Measurements from ENCODE around the gene BAIAP2. TPM values are rescaled to one million over a fixed set of nuclear protein-coding genes. Genes with fewer than 3 reads are reported as not detected.

BAIAP2 gene
- polyA plus RNA-seq, 5 donors = 32.0 to 57.6 (median 48.4) TPM

DNA sequence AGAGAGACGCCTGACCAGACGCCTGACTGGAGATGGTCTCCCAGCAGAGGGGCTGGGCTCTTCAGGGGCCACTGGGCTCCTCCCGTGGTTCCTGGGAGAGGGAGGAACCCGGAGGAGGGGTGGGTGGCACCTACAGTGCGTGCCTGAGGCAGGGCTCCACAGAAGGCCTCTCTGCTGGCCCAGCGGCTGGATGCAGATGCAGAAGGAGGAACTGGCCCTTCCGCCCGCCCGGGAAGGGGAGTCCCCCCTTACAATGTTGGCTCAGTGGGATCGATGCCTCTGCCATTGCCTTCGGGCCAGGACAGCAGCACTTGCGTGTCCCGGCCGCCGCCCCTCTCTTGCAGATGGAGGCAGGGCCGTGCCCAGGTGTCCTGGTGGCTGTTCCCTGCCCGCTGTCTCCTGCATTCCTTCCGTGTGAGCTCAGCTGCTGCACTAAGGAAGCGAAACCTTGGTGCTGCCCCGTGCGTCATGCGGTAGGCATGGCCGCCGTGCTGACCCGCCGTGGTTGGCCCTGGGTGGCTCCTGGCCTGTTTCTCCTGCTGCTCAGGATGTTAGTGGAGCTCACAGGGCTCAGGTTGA is 15.1 kb downstream of the BAIAP2 start:
- no peak for DNase-seq

DNA sequence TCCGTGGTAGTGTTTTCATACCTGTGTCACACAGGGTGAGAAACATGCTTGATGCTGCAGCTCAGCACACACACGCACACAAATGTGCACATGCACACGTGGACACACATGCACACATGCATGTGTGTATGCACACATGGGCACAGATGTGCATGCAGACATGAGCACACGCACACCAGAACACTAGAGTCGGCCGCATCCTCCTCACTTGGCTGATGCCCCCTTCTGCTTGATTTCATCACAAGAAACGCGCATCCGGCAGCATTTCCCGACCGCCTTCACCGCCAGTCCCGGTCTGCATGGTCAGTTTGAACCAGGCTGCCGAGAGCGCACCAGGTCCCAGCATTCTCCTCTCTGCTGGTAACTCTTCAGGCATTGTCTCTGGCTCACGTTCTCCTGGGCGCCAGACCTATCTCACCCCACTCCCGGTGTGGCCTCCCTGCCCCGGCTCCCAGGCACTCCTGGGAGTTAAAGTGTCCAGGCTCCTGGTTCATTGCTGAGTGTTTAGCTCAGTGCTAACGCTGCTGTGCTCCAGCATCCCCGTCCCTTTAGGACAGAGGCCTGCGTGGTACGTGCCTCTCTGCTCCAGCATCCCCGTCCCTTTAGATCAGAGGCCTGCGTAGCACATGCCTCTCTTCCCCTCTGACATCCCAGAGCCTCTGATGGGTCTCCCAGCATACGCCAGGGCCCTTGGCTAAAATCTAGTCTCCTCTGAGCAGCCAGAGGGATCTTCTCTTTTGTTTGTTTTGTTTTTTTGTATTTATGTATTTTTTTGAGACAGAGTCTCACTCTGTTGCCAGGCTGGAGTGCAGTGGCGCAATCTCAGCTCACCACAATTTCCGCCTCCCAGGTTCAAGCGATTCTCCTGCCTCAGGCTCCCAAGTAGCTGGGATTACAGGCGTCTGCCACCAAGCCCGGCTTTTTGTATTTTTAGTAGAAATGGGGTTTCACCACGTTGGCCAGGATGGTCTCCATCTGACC is 16.0 kb downstream of the BAIAP2 start:
- DNase-seq = no peak

DNA sequence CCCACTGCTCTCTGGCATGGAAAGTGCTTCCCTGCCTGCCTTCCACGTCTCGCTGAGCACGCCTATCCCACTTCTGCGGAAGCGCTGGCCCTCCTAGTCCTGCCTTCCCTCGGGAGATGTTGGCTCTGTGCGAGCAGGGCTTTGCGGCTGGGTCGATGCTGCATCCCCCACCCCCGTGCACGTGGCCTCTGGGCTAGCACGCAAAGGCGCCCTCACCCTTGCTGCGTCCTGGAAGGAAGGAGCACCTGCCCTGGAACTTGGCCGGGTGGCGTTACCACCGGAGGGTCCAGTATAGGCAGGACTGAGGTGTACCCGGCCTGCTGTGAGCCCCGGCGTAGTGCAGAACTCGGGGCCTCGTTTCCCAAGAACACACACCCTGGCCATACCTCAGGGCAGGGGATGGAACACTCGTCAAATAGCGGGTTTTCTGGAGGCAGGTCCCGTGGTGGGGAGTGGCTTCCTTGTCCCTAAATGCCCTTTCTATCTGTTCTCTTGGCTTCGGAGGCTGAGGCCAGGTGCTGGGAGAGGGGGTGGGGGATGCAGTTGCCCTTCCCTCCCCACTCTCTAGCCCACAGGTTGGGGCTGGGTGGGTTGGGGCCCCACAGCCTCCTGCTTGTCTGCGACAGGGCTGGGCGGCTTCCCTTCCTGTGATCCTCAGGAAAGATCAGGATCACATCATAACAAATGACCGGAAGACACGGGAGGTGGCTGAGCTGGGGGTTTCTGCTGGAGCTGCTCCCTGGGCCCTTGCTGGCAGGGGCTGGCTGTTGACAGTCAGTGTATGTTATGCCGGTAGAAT is 17.4 kb downstream of the BAIAP2 start:
- DNase-seq = no peak

DNA sequence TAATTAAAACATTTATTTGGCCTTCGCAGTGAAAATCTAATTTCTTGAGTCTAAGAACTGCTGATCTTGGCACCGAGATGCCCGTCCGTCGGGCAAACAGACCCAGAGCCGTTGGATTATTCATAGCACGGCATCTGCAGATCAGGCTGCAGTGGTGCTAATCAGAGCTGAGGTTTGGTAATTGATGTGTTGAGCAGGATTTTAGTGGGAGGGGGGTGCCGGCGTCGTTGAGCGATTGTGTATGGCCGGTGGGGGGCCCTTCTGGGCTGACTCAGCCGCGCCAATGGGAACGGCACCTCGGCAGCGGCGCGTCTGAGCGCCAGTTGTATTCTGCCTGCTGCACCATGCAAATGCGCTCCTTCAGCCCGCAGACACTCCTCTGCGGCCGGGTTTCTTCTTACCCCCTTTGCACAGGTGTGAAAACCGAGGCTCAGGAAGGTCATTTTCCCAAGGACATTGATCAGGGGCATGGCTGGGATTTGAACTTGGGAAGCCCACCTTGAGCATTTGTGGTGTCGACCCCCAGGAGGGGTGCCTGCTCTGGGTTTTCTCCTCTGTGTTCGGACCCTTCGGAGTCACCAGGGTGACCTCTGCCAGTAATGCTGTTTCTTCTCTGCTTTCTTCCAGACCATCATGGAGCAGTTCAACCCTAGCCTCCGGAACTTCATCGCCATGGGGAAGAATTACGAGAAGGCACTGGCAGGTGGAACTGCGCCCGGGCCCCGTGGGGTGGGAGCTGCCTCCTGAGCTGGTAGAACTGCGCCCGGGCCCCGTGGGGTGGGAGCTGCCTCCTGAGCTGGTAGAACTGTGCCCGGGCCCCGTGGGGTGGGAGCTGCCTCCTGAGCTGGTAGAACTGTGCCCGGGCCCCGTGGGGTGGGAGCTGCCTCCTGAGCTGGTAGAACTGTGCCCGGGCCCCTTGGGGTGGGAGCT is 18.4 kb downstream of the BAIAP2 start:
- no peak for DNase-seq

DNA sequence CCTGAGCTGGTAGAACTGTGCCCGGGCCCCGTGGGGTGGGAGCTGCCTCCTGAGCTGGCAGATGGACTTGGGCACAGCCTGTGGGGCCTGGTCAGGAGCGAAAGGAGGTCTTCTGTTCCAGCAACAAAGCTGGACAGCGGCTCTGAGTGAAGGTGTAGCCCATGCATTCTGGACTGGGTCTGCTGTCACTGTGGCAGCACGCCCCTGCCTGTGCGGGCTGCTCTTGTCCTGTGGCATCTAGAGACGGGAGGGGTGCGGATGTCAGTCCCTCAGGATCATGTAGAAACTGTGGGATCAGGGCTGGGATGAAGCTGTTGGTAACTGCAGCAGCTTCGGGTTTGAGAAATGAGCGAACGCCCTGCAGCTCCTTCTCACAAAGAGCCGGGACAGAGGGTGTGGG is 19.4 kb downstream of the BAIAP2 start:
- DNase-seq = no peak

DNA sequence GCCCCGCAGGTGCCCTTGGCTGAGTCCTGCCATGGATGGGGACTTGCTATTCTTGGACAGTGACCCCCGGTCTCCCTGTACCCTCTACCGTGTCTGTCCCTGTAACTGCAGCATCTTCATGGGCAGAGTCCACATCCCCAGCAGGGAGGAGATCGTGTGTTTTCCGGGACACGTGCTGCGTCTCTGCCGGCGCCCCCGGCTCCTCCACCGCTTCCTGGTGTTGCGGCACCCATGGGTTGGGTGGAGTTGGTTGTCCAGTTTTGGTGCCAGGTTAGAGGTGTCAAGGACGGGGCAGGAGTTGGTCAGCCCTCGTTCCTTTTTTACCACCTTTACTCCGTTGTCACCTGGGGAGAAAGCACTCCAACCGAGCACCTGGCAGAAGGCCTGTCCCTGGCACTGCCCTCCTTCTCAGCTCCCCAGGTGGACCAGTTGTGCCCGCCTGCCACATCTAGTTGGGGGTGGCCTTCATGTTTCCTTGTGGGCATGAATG is 20.0 kb downstream of the BAIAP2 start:
- DNase-seq = no peak

DNA sequence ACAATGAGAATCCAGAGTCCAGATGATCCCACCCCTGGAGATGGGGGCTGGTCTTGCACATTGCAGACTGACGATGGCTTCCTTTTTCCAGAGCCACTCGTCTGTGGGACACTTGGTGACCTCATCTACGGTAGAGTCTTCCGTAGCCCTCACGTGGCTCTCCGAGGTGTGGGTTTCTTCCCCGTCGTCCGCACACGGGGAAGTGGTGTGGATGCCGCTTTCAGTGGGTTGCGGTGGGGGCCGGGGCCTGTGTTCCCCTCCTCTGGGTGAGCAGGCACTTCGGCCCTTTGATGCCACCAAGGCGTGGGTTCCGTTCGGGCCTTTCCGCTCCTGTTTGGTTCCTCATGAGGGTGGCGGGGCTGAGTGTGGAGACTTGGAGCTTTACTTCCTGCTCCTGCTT is 21.4 kb downstream of the BAIAP2 start:
- DNase-seq = no peak

DNA sequence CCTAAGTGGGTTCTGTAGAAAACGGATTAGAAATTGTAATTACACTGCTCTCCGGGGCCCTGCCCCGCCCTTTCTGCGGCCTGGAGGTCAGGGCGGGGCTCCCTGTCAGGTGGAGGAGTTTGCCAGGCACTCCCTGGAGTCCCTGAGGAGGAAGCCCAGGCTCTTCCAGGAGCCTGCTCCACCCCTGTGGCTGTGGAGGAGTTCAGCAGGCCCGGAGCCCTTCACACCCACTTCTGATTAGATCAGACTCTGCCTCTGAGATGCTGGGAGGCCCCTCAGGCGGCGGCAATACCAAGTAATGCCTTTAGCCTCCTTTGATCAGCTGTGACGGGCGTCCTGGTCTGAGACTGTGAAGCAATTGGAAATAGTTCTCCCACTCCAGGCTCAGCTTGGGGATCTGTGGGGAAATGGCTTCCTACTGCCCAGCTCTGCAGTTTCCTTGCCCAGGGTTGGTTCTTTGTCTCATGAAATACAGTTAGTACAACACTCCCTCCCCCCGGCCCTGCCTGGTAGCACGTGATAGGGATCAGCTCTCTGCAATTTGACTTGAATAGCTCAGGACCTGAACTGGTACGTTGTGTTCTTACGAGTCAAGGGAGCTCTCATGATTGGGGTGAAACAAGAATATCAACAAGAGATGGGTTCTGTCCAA is 22.3 kb downstream of the BAIAP2 start:
- DNase-seq = peak in 1 of 2 donors; percentile 41

DNA sequence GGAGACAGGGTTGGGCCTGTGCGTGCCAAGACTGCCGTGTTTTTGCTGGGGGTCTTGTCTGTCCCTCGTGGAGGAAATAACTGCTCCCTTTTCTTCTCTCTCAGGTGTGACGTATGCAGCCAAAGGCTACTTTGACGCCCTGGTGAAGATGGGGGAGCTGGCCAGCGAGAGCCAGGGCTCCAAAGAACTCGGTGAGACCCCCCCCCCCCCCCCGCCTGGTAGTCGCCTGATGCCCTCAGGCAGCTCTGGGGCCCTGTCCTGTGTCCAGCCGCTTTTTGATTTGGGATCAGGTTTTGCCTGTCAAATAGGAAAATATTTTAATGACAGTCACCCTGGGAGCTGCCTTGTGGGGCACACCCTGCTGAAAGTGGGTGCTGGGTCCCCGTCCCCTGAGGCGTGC is 22.8 kb downstream of the BAIAP2 start:
- no peak for DNase-seq

DNA sequence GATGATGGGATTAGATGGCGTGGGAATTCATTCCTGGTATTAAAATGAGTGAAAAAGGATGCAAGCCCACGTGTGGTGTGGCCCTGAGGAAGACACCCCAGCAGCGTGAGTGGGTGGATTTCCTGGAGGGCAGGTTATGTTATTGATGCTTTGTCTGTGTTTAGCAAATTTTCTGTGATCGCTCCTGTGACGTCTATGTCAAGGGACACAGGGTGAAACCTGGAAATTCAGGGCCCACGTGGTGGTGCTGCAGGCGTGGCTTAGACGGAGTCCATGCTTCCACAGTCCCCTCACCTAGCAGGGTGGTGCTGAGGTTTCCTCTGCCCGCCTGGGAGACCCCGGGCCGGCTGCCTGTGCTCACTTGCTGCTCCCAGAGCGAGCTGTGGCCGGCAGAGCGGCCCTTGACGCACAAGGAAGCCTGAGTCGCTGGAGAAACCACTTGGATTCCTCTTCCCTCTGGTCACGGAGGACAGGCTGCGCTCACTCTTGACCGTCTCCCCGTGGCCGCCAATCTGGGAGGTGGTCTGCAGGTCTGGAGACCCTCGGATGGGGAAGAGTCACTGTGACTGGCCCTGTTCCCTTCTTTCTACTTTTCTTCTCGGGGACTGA is 23.4 kb downstream of the BAIAP2 start:
- DNase-seq = no peak

DNA sequence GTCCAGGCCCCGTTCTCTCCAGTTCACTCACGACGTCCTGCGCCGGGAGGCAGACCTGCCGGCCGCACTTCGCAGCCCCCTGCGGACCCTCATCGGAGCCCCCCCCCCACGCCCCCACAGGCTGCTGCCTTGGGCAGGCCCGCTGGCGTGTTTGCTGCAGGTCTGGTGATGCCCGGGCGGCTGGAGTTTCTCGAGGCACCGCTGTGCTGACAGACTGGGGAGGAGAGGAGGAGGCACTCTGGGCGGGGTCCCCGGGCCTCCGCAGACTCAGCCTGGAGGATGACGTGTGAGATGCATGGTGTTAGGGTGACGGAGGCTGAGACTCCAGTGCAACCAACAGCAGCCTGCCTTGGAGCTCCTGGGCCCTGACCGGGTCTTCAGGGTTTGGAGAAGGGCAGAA is 24.1 kb downstream of the BAIAP2 start:
- DNase-seq = no peak

DNA sequence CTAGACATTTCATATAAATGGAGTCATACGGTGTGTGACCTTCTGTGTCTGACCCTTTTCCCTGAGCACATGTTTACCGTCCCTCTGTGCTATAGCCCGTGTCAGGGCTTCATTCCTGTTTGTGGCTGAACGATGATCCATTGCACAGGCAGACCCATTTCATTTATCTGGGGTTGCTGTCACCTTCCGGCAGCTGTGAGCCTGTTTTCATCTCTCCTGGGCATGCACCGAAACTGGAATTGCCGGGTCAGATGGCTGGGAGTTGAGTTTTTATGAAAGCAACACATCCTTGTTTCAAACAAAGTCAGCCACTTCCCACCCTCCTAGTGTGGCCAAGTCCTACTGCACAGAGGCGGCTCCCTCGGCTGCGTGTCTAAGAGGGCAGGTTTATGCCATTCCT is 25.5 kb downstream of the BAIAP2 start:
- DNase-seq = no peak

DNA sequence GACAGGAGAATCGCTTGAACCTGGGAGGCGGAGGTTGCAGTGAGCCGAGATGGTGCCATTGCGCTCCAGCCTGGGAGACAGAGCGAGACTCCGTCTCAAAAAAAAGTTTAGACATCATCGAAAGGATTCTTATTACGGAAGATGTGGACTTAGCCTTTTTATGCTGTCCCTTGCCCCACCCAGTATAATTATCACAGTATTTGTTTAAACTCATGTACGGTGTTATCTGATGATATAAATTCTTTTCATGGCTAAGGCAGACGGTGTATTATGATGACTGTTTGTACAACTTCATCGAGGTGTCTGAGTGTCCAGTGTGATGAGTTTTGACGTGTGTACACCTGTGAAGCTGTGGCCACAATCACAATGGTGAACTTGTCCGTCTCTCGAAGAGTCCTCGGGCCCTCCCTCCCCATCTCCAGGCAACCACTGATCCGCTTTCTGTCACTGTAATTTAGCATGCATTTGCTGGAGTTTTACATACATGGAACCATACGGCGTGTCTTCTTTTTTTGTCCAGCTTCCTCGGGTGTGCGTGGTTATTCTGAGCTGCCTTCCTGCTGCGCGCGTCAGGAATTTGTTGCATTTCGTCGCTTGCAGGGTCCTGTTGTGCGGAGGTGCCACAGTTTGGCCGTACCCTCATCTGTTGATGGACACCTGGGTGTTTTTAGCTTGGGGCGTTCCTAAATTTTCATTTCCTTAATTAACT is 26.2 kb downstream of the BAIAP2 start:
- DNase-seq = no peak

DNA sequence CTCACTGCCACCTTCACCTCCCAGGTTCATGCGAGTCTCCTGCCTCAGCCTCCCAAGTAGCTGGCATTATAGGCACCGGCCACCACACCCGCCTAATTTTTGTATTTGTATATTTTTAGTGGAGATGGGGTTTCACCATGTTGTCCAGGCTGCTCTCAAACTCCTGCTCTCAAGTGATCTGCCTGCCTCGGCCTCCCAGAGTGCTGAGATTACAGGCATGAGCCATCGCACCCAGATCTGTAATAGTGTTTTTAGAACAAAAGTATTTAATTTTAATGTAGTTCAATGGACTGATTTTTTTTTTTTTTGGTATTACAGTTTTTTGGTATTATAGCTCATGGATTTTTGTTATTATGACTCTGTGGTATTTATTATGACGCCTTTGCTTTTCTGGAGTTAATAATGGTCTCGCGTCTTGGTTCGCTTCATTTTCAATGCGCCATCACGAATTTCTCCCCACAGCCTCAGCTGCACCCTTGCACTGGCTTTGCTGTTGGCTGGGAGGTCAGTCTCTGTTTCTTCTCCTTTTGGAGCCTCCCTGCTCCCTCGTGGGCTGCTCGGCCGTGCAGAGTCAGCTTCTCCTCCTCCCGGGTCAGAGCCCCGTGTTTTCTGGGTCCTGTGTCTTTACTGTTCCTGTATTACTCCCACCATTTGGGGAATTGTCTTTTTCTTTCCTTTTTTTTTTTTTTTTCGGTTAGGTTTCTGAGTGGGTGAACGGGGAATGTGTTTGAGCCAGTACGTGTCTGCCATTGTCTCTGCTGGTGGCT is 27.2 kb downstream of the BAIAP2 start:
- no peak for DNase-seq

DNA sequence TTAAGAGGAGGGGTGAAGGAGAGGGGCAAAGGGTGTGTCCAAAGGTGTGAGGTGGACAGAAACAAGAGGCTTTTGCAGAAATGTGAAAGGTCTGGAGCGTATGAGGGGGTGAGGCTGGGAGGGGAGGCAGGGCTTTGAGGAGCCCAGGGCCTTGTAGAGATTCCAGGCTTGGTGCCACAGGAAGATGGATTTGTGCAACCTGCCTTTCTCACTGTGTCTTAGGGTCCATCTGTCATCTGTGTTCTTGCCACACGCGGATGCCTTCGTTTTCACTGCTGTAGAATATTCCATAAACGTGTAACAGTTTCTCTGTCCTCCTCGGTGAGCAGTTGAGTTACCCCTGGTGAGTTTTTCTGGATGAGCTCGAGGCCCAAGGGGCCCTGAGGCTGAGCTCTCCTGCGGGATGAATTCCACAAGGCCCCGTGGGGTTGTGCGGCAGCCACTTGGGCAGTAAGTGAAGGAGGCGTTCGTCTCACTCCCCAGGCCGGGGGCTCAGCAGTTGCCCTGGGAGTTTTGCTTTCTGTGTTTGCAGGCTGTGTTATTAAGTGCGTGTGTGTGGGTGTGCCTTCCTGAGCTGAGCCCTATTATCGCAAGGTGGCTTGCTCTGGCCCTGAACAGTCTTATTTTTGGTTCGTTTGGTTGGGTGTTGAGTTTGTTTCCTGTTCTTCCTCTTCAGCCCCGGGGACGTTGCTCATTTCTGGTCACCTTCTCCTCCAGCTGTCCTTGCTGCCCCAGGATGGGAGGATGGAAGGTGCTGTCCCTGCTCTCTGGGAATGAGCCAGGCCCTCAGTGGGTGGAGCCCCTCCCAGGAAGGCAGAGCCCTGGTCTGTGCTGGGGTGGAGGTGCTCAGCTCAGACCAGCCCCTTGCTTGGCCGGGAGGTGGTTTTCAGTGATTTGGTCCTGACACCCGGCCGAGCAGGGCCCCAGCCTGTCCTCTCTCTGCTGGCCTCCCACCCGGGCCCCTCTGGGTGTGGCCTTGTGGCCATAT is 28.4 kb downstream of the BAIAP2 start:
- no peak for DNase-seq

DNA sequence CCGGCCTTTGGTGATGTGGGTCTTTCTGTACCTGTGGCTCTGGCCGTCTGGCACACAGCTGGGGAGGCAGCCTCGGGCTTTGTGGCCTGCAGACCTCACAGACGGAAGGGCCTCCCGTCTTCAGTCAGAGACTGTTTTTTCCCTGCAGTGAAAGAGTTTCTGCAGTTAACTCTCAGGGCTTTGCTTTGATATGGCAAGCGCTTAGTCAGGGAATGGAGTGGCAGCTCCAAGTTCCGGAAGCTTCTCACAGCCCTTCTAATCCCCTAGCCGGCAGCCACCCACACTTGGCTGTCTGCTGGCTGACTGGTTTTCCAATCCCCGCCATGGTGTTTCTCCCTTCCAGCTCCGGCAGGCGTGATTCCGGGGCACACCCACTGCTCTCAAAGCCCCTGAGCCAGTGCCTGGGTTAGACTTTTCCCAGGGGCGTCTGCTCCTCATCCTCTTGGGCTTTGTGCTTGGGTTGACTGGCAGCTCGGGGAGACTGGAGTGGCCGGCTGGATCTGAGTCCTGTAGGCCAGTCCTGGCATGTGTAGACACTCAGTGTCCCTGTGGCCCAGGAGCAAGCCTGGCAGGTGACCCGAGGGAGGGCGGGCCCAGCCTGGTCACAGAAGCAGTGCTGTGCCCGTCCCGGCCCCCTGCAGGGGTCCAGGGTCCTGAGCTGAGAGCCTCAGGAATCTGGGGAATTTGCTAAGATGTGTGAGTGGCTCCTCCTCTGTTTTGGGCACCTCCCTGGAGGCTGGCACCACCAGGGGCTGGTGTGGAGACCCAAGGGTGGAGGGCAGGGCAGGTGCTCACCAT is 29.9 kb downstream of the BAIAP2 start:
- no peak for DNase-seq

DNA sequence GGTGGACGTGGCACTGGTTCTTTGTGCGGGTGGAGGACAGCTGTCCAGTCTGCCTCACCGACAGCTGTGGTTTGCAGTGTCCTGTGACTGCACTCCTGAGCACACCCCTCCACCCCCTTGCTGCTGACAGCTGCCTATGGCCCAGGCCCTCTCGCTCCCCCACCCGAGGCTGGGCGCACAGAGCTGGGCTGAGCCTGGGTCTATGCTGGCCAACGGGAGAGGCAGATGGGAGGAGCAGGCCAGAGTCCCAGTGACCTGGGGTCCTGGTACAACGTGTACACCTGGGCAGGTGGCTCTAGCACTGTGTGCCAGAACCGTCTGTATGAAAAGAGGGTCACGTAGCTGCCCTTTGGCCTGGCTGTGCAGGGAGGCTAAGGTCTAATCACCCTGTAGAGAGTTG is 30.5 kb downstream of the BAIAP2 start:
- DNase-seq = no peak
